KOPT-K1 (cell line): ENCODE data around the gene SH3YL1.

ENCODE experiments used
- H3K27ac ChIP-seq: fragments of 200-600 bp; sonication (generic); 2 replicates; pipeline ENCODE4 v1.5.1; 2016; ENCODE audit warnings: antibody characterized with exemption, mild to moderate bottlenecking, low read depth, low read length; ENCODE audit not compliant: poor library complexity, severe bottlenecking
- H3K36me3 ChIP-seq: fragments of 200-600 bp; sonication (generic); 2 replicates; pipeline ENCODE4 v1.5.1; 2017; ENCODE audit warnings: antibody characterized with exemption, mild to moderate bottlenecking, low read length, moderate library complexity; ENCODE audit not compliant: insufficient read depth
- H3K9me3 ChIP-seq: fragments of 200-600 bp; sonication (generic); 2 replicates; pipeline ENCODE4 v1.5.1; 2017; ENCODE audit warnings: antibody characterized with exemption, low read length, mild to moderate bottlenecking; ENCODE audit not compliant: insufficient read depth, poor library complexity, severe bottlenecking

Gene SH3YL1

GRCh38 chr2:199041-199966 lies 64.5 kb downstream of the SH3YL1 start:
- H3K36me3 ChIP-seq = no peaks in the 10 kb centered on the region
- H3K27ac ChIP-seq = no peak overlapping the region
- peaks cover 9% of the 10 kb centered on the region for H3K9me3 ChIP-seq

GRCh38 chr2:196406-196805 lies 67.4 kb downstream of the SH3YL1 start:
- no peaks in the 10 kb centered on the region for H3K36me3 ChIP-seq
- peaks cover 4% of the 10 kb centered on the region for H3K9me3 ChIP-seq
- no peak overlapping the region for H3K27ac ChIP-seq

GRCh38 chr2:195932-196331 lies 67.9 kb downstream of the SH3YL1 start:
- Histone ChIP-seq H3K27ac (no peak overlapping the region), H3K9me3 (peaks cover 8% of the 10 kb centered on the region)

GRCh38 chr2:193141-193671 lies 70.6 kb downstream of the SH3YL1 start:
- peaks cover 19% of the 10 kb centered on the region for H3K9me3 ChIP-seq
- no peak overlapping the region for H3K27ac ChIP-seq
- no peaks in the 10 kb centered on the region for H3K36me3 ChIP-seq

More at GRCh38 chr2:195932-196331, 67.9 kb downstream of the SH3YL1 start:
- H3K36me3 ChIP-seq = no peaks in the 10 kb centered on the region

- Histone ChIP-seq H3K36me3 (no peaks in the 10 kb centered on the region), H3K27ac (no peak overlapping the region), H3K9me3 (peaks cover 33% of the 10 kb centered on the region)
Measured at GRCh38 chr2:191311-192190, 72.3 kb downstream of the SH3YL1 start.

- no peaks in the 10 kb centered on the region for H3K36me3 ChIP-seq
- peaks cover 70% of the 10 kb centered on the region for H3K9me3 ChIP-seq
- H3K27ac ChIP-seq = no peak overlapping the region
Measured at GRCh38 chr2:187825-188224, 76.0 kb downstream of the SH3YL1 start.

- Histone ChIP-seq H3K27ac (no peak overlapping the region), H3K9me3 (peaks cover 71% of the 10 kb centered on the region), H3K36me3 (no peaks in the 10 kb centered on the region)
Measured at GRCh38 chr2:185221-185620, 78.6 kb downstream of the SH3YL1 start.

GRCh38 chr2:184695-185094 lies 79.1 kb downstream of the SH3YL1 start:
- H3K9me3 ChIP-seq = peaks cover 69% of the 10 kb centered on the region
- no peaks in the 10 kb centered on the region for H3K36me3 ChIP-seq
- H3K27ac ChIP-seq = no peak overlapping the region

- Histone ChIP-seq H3K36me3 (no peaks in the 10 kb centered on the region), H3K27ac (no peak overlapping the region), H3K9me3 (peaks cover 61% of the 10 kb centered on the region)
Measured at GRCh38 chr2:182509-183122, 81.2 kb downstream of the SH3YL1 start.

- no peak overlapping the region for H3K27ac ChIP-seq
- peaks cover 41% of the 10 kb centered on the region for H3K9me3 ChIP-seq
- no peaks in the 10 kb centered on the region for H3K36me3 ChIP-seq
Measured at GRCh38 chr2:180311-180710, 83.5 kb downstream of the SH3YL1 start.

GRCh38 chr2:179886-180285 lies 83.9 kb downstream of the SH3YL1 start:
- H3K36me3 ChIP-seq = no peaks in the 10 kb centered on the region
- peaks cover 37% of the 10 kb centered on the region for H3K9me3 ChIP-seq
- no peak overlapping the region for H3K27ac ChIP-seq

GRCh38 chr2:177733-178132 lies 86.1 kb downstream of the SH3YL1 start:
- Histone ChIP-seq H3K9me3 (peaks cover 16% of the 10 kb centered on the region), H3K27ac (no peak overlapping the region), H3K36me3 (no peaks in the 10 kb centered on the region)

GRCh38 chr2:176917-177316 lies 86.9 kb downstream of the SH3YL1 start:
- Histone ChIP-seq H3K36me3 (no peaks in the 10 kb centered on the region), H3K27ac (no peak overlapping the region), H3K9me3 (peaks cover 8% of the 10 kb centered on the region)

- Histone ChIP-seq H3K9me3 (no peaks in the 10 kb centered on the region), H3K27ac (no peak overlapping the region), H3K36me3 (no peaks in the 10 kb centered on the region)
Measured at GRCh38 chr2:175880-176820, 87.7 kb downstream of the SH3YL1 start.
